AG08395 (cell line): Measurements from ENCODE around the gene ZNF154.

ENCODE experiments used
- DNase-seq: peaks from one replicate; pipeline ENCODE4 v3.0.0; 2012; ENCODE audit warnings: mixed read lengths, low spot score

Gene ZNF154

DNA sequence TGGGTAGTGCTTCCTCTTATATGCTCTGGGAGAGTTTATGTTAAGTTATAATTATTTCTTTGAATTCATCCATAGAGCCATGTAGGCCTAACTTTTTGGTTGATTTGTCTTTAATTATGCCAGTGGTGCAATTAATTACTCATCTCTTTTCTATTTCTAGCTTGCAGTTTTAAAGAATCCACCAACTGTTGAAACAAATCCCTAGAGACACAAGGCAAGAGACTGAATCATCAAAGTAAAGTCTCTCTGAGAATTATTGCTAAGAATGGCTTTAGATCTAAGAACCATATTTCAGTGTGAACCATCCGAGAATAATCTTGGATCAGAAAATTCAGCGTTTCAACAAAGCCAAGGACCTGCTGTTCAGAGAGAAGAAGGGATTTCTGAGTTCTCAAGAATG lies 33.1 kb downstream of the ZNF154 start:
- peak; percentile 65 for DNase-seq

DNA sequence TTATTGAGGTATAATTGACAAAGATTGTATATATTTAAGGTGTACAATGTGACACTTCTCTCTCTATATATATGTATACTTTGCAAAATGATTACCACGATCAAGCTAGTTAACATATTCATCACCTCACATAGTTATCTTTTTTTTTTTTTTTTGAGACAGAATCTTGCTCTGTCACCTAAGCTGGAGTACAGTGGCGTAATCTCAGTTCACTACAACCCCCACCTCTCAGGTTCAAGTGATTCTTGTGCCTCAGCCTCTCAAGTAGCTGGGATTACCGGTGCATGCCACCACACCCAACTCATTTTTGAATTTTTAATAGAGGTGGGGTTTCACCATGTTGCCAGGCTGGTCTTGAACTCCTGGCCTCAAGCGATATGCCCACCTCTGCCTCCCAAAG lies 36.5 kb downstream of the ZNF154 start:
- no peak for DNase-seq

DNA sequence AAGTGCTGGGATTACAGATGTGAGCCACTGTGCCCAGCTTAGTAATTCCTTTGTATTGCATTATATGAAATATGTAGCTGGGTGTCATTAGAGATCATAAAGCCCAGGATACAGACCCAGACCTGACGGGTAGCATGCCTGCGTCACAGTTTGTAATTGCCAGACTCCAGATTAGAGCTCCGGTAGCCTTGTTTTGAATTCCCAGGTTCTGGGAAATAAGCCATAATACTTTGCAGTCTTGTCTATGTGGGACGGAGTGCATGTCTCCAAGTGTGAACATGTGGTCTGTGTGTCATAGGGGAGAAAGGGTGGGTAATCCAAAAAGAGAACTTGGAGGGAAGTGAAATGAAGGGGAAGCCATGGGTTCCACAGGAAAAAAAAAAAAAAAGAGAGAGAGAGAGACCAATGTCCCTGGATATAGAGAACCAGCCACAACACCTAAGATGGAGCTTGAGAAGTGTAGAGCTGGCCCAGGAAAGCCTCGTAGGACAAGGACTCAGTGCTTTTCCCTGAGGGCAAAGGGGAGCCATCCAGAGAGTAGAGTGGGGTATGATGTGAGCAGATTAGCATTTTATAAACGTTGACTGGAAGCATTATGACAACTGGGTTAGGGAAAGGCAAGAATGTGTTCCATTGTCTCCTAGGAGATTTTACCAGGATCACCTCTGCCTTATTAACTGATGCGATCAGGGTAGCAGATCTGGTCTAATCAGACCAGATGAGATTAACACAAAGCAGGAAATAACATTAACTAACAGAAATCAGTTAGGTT lies 37.7 kb downstream of the ZNF154 start:
- DNase-seq: no peak

DNA sequence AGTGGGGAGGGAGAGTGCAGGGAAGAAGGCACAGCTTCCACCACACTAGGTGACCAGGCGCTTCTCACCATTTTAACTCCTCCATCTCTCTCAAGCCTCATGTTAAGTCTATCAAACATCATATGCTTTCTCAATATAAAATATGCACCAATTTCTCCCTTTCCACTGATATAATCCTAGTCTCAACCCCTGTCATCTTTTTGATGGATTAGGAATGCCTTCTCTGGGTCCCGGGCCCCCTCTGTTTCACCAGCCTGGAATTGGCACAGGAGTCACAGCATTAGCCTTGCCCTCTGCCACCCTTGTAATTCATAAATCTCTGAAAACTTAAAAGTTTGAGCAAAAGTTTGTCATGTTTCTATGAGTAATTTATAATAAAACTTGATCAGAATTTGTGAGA lies 40.4 kb downstream of the ZNF154 start, which contains the start of gene ZSCAN4:
Gene ZSCAN4, plus strand, starts transcription at position 301 of the 400 bp plus-strand sequence. CDS start 7,211 bp downstream, outside the sequence.
- DNase-seq: no peak

DNA sequence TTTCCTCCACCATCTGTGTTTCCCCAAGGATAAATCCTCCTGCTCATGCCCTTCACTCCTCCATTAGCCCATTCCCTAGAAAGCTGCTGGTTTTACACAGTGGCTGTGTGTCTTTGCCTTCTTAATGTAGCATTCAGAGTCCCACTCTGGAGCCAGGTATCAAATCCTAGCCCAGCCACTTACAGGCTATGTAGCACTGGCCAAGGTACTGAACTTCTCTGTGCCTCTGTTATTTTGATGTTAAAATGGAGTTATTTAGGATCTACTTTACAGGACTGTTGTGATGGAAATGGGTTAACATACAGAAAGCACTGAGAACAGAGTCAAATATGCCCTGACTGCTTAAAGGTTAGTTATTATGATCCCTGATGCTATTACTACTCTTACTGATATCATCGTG lies 41.8 kb downstream of the ZNF154 start:
- no peak for DNase-seq

DNA sequence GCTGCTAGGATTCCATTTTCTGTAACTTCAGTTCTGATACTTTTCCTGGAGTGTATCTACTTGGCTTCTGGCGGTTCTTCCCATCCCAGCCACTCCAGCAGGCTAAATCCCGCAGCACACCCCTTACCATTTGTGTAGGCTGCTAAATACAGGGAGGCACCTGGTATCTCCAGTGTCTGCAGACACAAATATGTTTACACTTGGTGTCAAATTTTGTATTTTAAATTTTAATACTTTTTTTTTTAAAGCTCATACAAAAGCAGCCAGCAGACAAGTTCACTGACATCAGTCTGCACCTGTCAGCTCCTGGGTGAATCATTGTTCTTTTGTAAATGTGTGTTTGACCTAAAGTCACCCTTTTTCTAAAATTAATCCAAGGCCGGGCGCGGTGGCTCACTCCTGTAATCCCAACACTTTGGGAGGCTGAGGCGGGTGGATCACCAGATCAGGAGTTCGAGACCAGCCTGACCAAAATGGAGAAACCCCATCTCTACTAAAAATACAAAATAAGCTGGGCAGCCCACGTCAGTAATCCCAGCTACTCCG lies 43.7 kb downstream of the ZNF154 start:
- DNase-seq: no peak

DNA sequence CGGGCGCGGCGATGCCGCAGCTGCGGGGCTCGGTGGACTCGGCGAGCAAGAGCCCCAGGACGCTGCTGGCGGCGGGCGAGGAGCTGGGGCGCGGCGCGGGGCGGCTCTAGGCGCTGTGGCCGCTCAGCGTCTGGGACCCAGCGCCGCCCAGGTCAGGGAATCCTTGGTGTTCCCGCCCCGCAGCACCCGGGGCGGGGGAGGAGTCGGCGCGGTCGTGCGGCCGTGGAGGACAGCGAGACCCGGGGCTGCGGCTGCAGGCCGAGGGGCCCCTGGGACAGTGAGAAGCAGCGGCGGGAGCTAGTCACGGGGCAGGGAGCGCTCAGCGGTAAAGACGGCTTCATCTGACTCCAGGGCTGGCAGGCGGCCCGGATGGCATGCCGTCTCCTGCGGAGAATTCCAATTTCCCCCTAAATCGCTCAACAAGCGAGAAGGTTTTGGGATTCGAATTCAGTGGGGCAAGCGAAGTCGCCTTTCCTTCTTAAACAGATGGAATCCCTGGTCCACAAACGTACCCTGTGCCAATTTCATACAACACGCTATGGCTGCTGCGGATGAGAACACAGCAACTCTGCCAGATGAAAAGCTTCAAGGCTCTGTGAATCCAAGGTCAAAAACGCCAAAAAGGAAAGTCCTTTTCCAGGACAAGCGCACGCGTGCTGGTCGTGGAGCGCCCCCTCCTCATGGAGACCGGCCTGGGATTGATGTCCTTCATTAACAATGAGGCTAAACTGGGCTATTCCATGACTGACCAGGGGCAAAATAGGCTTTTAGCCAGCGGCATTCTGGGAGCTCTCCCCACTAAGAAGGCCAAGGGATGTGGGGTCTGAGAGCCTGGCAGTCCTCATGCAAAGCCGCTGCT lies 44.5 kb downstream of the ZNF154 start:
- peak; percentile 52 for DNase-seq

DNA sequence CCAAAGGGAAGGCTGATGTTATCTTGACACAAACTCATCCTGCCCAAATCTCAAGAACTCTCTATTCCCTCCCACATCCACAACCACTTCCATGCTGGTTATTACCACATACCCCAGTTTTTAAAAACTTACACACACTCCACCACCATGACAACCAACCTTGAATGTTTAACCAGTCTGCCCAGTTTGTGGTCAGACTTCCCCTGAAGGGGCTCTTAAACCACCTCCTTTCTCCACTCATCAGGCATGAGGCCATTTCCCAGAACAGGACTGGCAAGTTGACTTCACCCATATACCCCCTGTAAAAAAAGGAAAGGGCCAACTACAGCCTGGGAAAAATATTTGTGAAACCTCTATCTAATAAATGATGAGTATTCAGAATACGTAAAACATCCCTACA lies 52.7 kb downstream of the ZNF154 start:
- DNase-seq: no peak

DNA sequence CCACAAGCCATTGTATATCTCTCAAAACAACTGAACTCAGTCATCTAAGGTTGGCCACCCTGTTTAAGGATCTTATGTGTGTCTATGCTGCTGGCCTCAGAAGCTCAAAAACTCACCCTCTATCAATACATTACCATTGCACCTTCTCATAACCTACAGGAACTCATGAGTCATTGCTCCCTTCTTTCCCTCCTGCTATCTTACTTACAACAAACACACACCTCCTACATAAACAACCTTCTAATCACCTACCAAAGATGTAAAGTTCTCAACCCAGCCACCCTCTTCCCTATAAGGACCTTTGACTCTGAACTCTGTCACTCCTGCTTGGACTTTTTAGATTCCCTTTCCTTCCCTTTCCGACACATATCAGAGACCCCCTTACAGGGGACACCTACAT lies 53.6 kb downstream of the ZNF154 start:
- DNase-seq: no peak

DNA sequence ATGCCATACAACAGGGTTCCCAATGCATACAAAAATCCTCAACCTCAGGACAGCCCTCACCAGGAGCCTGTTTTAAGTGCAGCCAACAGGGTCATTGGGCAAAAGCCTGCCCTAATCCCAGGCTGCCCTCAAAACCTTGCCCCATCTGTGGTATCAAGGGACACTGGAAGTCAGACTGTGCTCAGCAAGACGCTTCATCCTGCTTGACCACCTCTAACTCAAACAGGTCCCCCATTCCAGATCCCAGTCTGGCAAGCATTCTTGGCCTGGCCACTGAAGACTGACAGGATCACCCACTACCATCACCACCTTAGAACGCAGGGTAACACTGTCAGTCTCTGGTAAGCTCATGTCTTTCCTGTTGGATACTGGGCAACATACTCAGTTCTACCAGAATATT lies 55.3 kb downstream of the ZNF154 start:
- DNase-seq: no peak

DNA sequence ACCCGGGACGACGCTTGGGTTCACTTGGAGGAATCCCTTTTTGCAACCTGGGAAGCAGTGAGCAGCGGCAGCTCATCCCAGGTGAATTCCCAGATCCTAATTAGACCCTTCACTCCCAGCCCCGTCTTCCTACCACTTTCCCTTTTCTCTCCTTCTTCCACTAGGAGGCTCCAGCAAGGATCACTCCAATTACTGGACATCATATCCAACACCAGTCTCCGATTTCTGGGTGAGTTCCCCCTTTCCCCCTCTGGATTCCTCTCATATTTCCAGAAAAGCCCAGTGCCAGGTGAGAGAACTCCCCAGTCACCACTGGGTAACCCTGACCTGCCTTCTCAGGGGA lies 57.4 kb downstream of the ZNF154 start:
- no peak for DNase-seq

DNA sequence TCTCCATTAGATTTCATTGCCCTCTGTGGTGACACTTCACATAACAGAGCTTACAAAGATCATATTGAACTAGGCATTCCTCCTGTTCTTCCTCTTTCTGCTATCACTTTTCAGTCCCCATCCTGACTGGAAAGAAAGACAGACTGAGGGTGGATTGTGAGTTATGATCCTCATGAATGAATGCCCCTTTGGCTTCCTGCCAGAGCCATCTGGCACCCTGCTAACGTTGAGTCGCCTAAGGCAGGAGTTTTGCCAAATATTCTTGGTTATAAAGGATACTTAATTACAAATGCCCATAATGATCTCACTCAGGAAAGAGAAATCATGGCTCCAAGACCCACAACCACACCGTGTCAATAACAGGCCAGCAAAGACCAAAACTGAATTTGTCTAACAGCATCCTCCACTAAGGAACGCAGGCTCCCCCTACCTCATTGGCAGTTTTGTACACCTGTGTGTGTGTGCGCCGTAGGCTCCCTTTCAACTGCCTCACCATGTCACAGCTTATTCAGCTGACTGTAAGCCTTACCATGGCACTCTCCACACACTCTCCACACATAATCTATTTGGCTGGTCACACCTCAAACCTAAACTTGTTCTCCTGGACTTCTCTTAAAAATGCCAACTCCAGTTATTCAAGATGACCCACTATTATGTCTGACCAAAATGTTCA lies 60.5 kb downstream of the ZNF154 start:
- DNase-seq: no peak
